Measurements from ENCODE around the gene AP2A1.

AP2A1 gene

GRCh38 chr19:49843265-49843664, 76.5 kb downstream of the AP2A1 start:
- no peak for DNase-seq

- no peak for DNase-seq
Observed at GRCh38 chr19:49844138-49845095, 77.6 kb downstream of the AP2A1 start.

- DNase-seq, result no peak
Observed at GRCh38 chr19:49845414-49845813, 78.6 kb downstream of the AP2A1 start.

- no peak for DNase-seq
Observed at GRCh38 chr19:49846408-49846807, 79.6 kb downstream of the AP2A1 start.

- no peak for DNase-seq
Observed at GRCh38 chr19:49847731-49848696, 81.2 kb downstream of the AP2A1 start.

GRCh38 chr19:49848938-49849337, 82.1 kb downstream of the AP2A1 start:
- DNase-seq, result no peak

GRCh38 chr19:49849433-49850220, 82.8 kb downstream of the AP2A1 start:
- DNase-seq, result no peak

- no peak for DNase-seq
Observed at GRCh38 chr19:49850221-49850486, 83.4 kb downstream of the AP2A1 start.

GRCh38 chr19:49850487-49851342, 83.9 kb downstream of the AP2A1 start, which contains the start of gene PTOV1:
Gene PTOV1 (plus strand): TSS chr19:49851159.
- DNase-seq, result peak; percentile 87

GRCh38 chr19:49851456-49852259, 84.9 kb downstream of the AP2A1 start:
- peak; percentile 32 for DNase-seq

GRCh38 chr19:49852631-49853126, 85.9 kb downstream of the AP2A1 start:
- DNase-seq, result no peak

- no peak for DNase-seq
Observed at GRCh38 chr19:49853852-49854377, 87.1 kb downstream of the AP2A1 start.

- DNase-seq, result no peak
Observed at GRCh38 chr19:49854378-49855263, 87.8 kb downstream of the AP2A1 start.

- no peak for DNase-seq
Observed at GRCh38 chr19:49855277-49855675, 88.5 kb downstream of the AP2A1 start.

- no peak for DNase-seq
Observed at GRCh38 chr19:49855676-49856573, 89.1 kb downstream of the AP2A1 start.

- DNase-seq, result no peak
Observed at GRCh38 chr19:49856574-49857021, 89.8 kb downstream of the AP2A1 start.
